HG02571 (cell line): ENCODE results near the gene UBA7.
"Not testable (repeated sequence)": the region's sequence is repeated elsewhere in the genome, so short reads cannot be mapped to it uniquely, and the experiment has no call there.

Experiments
- ATAC-seq: cut with Tn5 transposase; IDR thresholded peaks from one replicate; pipeline ENCODE4 v1.9.1; 2021; ENCODE audit warnings: mild to moderate bottlenecking, moderate library complexity; ENCODE audit not compliant: unreplicated experiment

UBA7 gene

GRCh38 chr3:49785565-49786356, 28.0 kb downstream of the UBA7 start:
- ATAC-seq = peak; percentile 30

GRCh38 chr3:49782277-49782676, 31.5 kb downstream of the UBA7 start:
- not testable (repeated sequence) for ATAC-seq

GRCh38 chr3:49781415-49782199, 32.1 kb downstream of the UBA7 start:
- no peak for ATAC-seq

GRCh38 chr3:49780975-49781365, 32.8 kb downstream of the UBA7 start:
- ATAC-seq = not testable (repeated sequence)

- no peak for ATAC-seq
These were observed 33.4 kb downstream of the UBA7 start for GRCh38 chr3:49780080-49780974.

GRCh38 chr3:49779358-49780079, 34.2 kb downstream of the UBA7 start:
- no peak for ATAC-seq

GRCh38 chr3:49776101-49776500, 37.7 kb downstream of the UBA7 start:
- ATAC-seq = not testable (repeated sequence)

- no peak for ATAC-seq
These were observed 38.2 kb downstream of the UBA7 start for GRCh38 chr3:49775538-49775937.

- no peak for ATAC-seq
These were observed 41.0 kb downstream of the UBA7 start for GRCh38 chr3:49772703-49773102.

GRCh38 chr3:49771340-49771938, 42.3 kb downstream of the UBA7 start:
- no peak for ATAC-seq

- ATAC-seq = no peak
These were observed 43.8 kb downstream of the UBA7 start for GRCh38 chr3:49769926-49770325.

- ATAC-seq = no peak
These were observed 44.4 kb downstream of the UBA7 start for GRCh38 chr3:49769286-49769915.

- ATAC-seq = no peak
These were observed 49.8 kb downstream of the UBA7 start for GRCh38 chr3:49763981-49764380.

GRCh38 chr3:49761661-49762060, 52.1 kb downstream of the UBA7 start:
- no peak for ATAC-seq

GRCh38 chr3:49759226-49759625, 54.5 kb downstream of the UBA7 start:
- no peak for ATAC-seq

GRCh38 chr3:49757197-49757596, 56.6 kb downstream of the UBA7 start:
- ATAC-seq = no peak

GRCh38 chr3:49756036-49756435, 57.7 kb downstream of the UBA7 start:
- ATAC-seq = no peak
